Ovary (tissue), 3 donors: Measurements from ENCODE around the gene RBM47.

Source experiments
- EP300 ChIP-seq: sonication (generic); formaldehyde crosslinking; IDR thresholded peaks from one replicate; pipeline ENCODE4 v1.6.1; 2017; ENCODE audit warnings: antibody characterized with exemption
- POLR2A ChIP-seq: fragments of 450-650 bp; IDR thresholded peaks from one replicate; pipeline ENCODE4 v1.6.1; 2017; ENCODE audit warnings: antibody characterized with exemption, mild to moderate bottlenecking, moderate library complexity
- TF ChIP-seq, protein P1 (sequence below), 3 donors: fragments of 450-650 bp in 2 of 3; fragments of 200-600 bp in 1 of 3; IDR thresholded peaks; one replicate each; pipeline versions ENCODE4 v1.5.1 to v1.8.0; 2016 to 2022; ENCODE audit warnings: antibody characterized with exemption in 3 of 3, mild to moderate bottlenecking in 1 of 3
- donor health status: DM: no; HTN: no; CAD: no.

DNA sequence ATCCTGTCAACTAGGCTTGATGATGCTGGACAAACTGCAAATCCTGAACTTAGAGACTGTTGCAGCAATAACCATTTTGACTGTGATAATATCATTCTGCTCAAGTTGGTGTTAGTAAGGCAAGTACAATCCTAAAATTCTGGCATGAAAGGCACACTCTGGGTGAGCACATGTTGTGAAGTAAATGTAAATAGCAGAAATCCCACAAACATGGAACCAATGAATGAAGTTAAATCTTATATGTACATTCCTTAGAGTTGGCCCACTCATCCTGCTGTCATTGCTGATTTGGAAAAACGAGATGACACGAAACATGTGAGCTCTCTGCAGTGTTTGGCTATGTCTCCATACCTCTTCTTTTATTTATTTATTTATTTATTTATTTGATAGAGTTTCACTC is 21.0 kb downstream of the RBM47 start:
- no peak for TF ChIP-seq POLR2A
- TF ChIP-seq, protein P1, sequence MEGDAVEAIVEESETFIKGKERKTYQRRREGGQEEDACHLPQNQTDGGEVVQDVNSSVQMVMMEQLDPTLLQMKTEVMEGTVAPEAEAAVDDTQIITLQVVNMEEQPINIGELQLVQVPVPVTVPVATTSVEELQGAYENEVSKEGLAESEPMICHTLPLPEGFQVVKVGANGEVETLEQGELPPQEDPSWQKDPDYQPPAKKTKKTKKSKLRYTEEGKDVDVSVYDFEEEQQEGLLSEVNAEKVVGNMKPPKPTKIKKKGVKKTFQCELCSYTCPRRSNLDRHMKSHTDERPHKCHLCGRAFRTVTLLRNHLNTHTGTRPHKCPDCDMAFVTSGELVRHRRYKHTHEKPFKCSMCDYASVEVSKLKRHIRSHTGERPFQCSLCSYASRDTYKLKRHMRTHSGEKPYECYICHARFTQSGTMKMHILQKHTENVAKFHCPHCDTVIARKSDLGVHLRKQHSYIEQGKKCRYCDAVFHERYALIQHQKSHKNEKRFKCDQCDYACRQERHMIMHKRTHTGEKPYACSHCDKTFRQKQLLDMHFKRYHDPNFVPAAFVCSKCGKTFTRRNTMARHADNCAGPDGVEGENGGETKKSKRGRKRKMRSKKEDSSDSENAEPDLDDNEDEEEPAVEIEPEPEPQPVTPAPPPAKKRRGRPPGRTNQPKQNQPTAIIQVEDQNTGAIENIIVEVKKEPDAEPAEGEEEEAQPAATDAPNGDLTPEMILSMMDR (IDR thresholded peaks at IDR 0.05): no peak
- TF ChIP-seq EP300: no peak
